ENCODE measurements around the gene HLA-DPA1.
"Not testable (repeated sequence)": the region's sequence is repeated elsewhere in the genome, so short reads cannot be mapped to it uniquely, and the experiment has no call there.

Gene HLA-DPA1

GRCh38 chr6:33073431-33073871 is at the start of gene HLA-DPA1:
HLA-DPA1 (minus strand) TSS chr6:33073649.
- no peak for DNase-seq

GRCh38 chr6:33123181-33123580 is 49.7 kb upstream of the HLA-DPA1 start:
- no peak for DNase-seq

GRCh38 chr6:33120001-33120400 is 46.6 kb upstream of the HLA-DPA1 start:
- no peak for DNase-seq

- peak; percentile 5 to 38 for DNase-seq
Measured at GRCh38 chr6:33118525-33119123, 45.2 kb upstream of the HLA-DPA1 start.

- no peak for DNase-seq
Measured at GRCh38 chr6:33117811-33118277, 44.4 kb upstream of the HLA-DPA1 start.

DNA sequence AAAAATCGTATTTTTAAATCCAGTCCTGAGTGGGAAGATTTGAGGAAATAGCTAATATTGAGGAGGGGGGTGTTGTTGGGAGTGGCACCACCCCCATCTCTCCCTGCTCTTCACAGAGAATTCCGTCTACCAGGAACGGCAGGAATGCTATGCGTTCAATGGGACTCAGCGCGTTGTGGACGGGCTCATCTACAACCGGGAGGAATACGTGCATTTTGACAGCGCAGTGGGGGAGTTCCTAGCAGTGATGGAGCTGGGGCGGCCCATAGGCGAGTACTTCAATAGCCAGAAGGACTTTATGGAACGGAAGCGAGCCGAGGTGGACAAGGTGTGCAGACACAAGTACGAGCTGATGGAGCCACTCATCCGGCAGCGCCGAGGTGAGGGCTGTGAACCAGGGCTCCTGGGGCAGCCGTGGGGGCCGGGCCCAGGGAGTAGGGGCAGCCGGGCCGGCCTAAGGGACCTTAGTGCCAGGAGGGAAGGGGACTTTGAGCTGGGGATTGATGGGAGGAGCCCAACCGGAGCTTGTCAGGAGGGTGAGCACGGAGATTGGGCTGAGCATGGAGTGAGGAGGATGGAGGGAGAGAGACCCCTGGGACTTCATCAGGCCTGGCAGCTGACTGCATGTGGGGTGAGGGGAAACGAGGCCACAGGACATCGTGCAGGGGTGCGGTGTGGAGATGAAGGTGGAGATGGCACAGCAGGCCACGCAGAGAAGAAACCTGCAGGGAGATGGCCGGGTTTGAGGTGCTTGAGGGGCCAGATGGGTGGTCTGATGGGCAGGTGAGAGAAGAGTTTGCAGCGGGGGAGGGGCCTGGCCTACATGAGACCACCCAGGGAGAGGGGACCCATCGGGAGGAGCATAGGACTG is 43.6 kb upstream of the HLA-DPA1 start:
- DNase-seq, result no peak

- no peak for DNase-seq
Measured at GRCh38 chr6:33116417-33116816, 43.0 kb upstream of the HLA-DPA1 start.

DNA sequence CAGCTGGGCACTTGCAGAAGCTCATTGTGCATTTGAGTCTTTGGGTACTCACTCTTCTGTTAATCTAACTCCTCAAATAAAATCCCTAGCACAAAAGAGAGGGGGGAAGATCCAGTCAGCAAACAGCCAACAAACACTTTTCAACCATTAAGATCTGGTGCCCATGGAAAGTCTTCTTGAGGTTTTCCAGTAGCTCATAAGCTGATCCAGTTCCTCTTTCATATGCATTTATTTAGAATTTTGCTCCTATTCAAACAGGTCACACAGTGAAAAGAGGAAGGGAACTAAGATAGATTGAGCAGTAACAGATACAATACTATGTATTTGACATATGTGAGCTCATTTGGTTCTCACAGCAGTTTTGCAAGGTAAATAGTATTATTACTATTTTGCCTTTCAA is 41.0 kb upstream of the HLA-DPA1 start:
- no peak for DNase-seq

DNA sequence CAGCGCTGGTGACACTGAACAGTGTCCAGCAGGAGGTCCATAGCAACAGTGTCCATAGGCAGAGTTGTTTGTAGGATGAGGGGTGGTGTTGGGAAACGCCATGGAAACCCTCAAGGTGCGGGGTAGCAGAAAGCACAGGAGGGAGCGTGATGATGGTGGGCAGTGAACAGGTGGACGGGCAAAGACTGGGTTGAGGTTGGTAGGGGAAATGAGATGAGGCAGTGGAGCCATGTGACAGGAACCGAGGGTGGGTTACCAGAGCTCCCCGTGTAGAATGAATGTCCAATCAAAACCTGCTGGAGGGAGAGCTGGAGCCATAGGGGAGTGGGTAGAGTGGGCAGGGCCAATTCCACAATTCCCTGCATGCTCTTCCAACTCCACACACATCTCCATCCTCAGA is 40.3 kb upstream of the HLA-DPA1 start:
- DNase-seq, result no peak

- DNase-seq, result peak in 1 of 2 experiments; percentile 18
Measured at GRCh38 chr6:33112148-33112547, 38.7 kb upstream of the HLA-DPA1 start.

- DNase-seq, result no peak
Measured at GRCh38 chr6:33108307-33108706, 34.9 kb upstream of the HLA-DPA1 start.

GRCh38 chr6:33107641-33108040 is 34.2 kb upstream of the HLA-DPA1 start:
- no peak for DNase-seq

GRCh38 chr6:33105916-33106871 is 32.7 kb upstream of the HLA-DPA1 start:
- DNase-seq, result no peak

GRCh38 chr6:33105386-33105785 is 31.9 kb upstream of the HLA-DPA1 start:
- DNase-seq, result no peak

DNA sequence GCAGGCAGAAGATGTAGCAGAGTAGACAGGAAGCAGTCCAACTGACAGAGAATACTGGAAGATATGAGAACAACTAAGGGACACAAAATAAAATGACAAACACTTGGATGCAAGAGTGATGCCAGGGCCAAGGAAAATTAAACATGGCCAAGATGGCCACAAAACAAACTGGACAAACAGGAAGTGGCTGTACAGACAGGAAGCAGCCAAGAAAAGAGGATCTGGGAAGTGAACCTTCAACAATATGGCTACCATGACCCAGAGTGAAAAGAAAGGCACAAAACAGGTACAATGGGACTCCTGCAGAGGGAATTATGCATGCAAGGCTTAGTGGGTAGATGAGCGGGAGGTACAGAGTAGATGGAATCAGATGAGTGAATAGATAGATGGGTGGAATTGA is 31.4 kb upstream of the HLA-DPA1 start:
- DNase-seq, result no peak

DNA sequence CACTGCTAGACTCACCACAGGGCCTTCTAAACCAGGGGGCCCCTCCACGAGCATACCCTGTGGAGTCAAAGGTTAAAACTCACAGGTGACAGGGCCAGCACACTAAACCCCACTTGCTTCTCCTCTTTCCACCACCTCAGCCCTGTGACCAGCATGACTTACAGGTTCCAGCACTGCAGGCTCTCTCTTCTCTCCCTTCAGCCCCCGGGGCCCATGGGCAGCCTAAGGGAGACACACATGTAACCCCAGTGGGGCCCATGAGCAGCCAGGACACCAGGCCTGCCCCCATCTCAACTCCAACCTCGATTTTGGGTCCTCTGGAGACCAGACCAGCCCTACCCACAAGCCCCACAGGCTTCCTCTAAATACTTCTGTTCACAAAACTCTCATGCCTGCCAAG is 30.3 kb upstream of the HLA-DPA1 start:
- no peak for DNase-seq

GRCh38 chr6:33101121-33101737 is 27.8 kb upstream of the HLA-DPA1 start:
- not testable (repeated sequence) for DNase-seq

- DNase-seq, result no peak
Measured at GRCh38 chr6:33095681-33096080, 22.2 kb upstream of the HLA-DPA1 start.

GRCh38 chr6:33093855-33094254 is 20.4 kb upstream of the HLA-DPA1 start:
- DNase-seq, result no peak

DNA sequence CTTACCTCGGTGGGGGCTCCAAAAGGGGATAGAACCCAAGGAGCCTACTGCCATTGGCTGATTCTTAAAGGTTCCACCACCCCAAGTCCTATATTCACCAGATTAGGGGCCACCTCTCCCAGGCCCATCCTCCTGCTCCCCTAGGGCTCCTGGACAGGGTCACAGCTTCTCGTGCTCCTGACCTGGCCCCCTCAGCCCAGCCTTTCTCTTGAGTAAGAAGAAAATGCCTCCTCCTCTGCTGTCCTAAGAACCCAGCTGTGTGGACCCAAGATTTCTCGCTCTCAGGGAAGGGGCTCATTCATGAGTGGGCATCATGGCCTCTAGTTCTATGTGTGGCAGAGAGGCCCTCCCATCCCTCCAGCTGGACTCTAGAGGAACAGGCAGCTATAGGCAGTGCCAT is 18.9 kb upstream of the HLA-DPA1 start:
- no peak for DNase-seq

DNA sequence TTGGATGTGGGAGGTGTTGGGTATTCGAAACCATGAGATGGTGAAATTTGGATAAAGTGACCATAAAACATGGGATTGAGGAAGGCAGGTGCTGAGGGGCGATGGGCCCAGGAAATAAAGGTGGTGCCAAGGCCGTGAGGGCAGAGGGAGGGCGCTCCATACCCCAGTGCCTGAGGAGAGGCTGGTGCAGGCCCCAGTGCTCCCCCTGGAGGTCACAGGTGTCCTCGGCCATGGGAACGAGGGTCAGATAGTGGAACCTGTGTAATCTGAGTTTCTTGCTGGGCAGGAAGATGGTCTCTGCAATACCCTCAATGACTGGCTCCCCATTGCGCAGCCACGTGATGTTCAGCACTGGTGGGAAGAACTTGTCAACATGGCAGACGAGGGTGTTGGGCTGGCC is 18.5 kb upstream of the HLA-DPA1 start:
- no peak for DNase-seq

GRCh38 chr6:33088931-33089620 is 15.6 kb upstream of the HLA-DPA1 start:
- no peak for DNase-seq
